Cerebellar cortex (tissue), 1 donor: Measurements from ENCODE around the gene GCH1.
"Not testable (repeated sequence)": the region's sequence is repeated elsewhere in the genome, so short reads cannot be mapped to it uniquely, and the experiment has no call there.

Source experiments
- DNase-seq: peaks from one replicate; pipeline ENCODE4 v3.0.0-alpha.2; 2015; ENCODE audit warnings: low spot score

GCH1 gene

GRCh38 chr14:54818201-54819133, 84.2 kb downstream of the GCH1 start:
- DNase-seq = no peak

GRCh38 chr14:54817506-54817905, 85.1 kb downstream of the GCH1 start:
- no peak for DNase-seq

- no peak for DNase-seq
Observed at GRCh38 chr14:54816450-54816849, 86.2 kb downstream of the GCH1 start.

- no peak for DNase-seq
Observed at GRCh38 chr14:54815515-54815914, 87.1 kb downstream of the GCH1 start.

- DNase-seq = no peak
Observed at GRCh38 chr14:54815016-54815415, 87.6 kb downstream of the GCH1 start.

- no peak for DNase-seq
Observed at GRCh38 chr14:54814076-54814475, 88.5 kb downstream of the GCH1 start.

GRCh38 chr14:54813081-54813480, 89.5 kb downstream of the GCH1 start:
- no peak for DNase-seq

- no peak for DNase-seq
Observed at GRCh38 chr14:54812617-54813016, 90.0 kb downstream of the GCH1 start.

GRCh38 chr14:54809767-54810166, 92.9 kb downstream of the GCH1 start:
- no peak for DNase-seq

- DNase-seq = no peak
Observed at GRCh38 chr14:54808326-54809161, 94.1 kb downstream of the GCH1 start.

GRCh38 chr14:54807881-54808280, 94.7 kb downstream of the GCH1 start:
- DNase-seq = no peak

GRCh38 chr14:54807428-54807827, 95.2 kb downstream of the GCH1 start:
- no peak for DNase-seq

GRCh38 chr14:54806616-54807015, 96.0 kb downstream of the GCH1 start:
- no peak for DNase-seq

- peak; percentile 92 for DNase-seq
Observed at GRCh38 chr14:54805445-54806322, 96.9 kb downstream of the GCH1 start.

GRCh38 chr14:54805070-54805444, 97.6 kb downstream of the GCH1 start:
- no peak for DNase-seq

GRCh38 chr14:54804538-54805041, 98.0 kb downstream of the GCH1 start:
- DNase-seq = no peak

GRCh38 chr14:54803926-54804537, 98.6 kb downstream of the GCH1 start:
- DNase-seq = no peak

- no peak for DNase-seq
Observed at GRCh38 chr14:54803396-54803795, 99.2 kb downstream of the GCH1 start.

- DNase-seq = not testable (repeated sequence)
Observed at GRCh38 chr14:54801482-54801881, 101.1 kb downstream of the GCH1 start.

- DNase-seq = no peak
Observed at GRCh38 chr14:54798465-54799124, 104.0 kb downstream of the GCH1 start.

- DNase-seq = no peak
Observed at GRCh38 chr14:54797986-54798385, 104.6 kb downstream of the GCH1 start.
